Activated naive CD4-positive, alpha-beta T cell treated with anti-CD3 and anti-CD28 coated beads, Interleukin-2, amount 10 ng/mL, durations not matched to agents 7 days and 5 days (primary cell): Measurements from ENCODE around the gene ARFGAP1.

Source experiments
- CTCF ChIA-PET: fragments of 350-600 bp; sonication (Branson Sonifier 250); formaldehyde crosslinking; loops from one replicate; lab custom pipeline; 2021; ENCODE audit warnings: antibody characterized with exemption; lab: Charles Lee
- DNase-seq: peaks from one replicate; pipeline ENCODE4 v3.0.0-alpha.2; 2020
- H3K27ac Mint-ChIP-seq: one replicate; pipeline ENCODE4 v1.8.0; 2021; ENCODE audit warnings: mild to moderate bottlenecking, moderate library complexity, mixed read lengths
- H3K27me3 Mint-ChIP-seq: one replicate; pipeline ENCODE4 v1.8.0; 2021; ENCODE audit warnings: mild to moderate bottlenecking, mixed read lengths
- H3K36me3 Mint-ChIP-seq: one replicate; pipeline ENCODE4 v1.8.0; 2021; ENCODE audit warnings: mixed read lengths
- H3K4me1 Mint-ChIP-seq: one replicate; pipeline ENCODE4 v1.8.0; 2021; ENCODE audit warnings: mixed read lengths
- H3K4me3 Mint-ChIP-seq: one replicate; pipeline ENCODE4 v1.8.0; 2021; ENCODE audit warnings: mild to moderate bottlenecking, moderate library complexity, mixed read lengths
- H3K9me3 Mint-ChIP-seq: one replicate; pipeline ENCODE4 v1.8.0; 2021; ENCODE audit warnings: mixed read lengths

Gene ARFGAP1

GRCh38 chr20:63284083-63284440 lies 11.4 kb downstream of the ARFGAP1 start:
- H3K27me3 Mint-ChIP-seq = no peaks in the 10 kb centered on the region
- H3K9me3 Mint-ChIP-seq = no peaks in the 10 kb centered on the region
- peak; percentile 59 for DNase-seq
- H3K4me3 Mint-ChIP-seq = peak overlapping the region; percentile 72
- CTCF ChIA-PET = no interaction called here
- H3K4me1 Mint-ChIP-seq = peaks cover 4% of the 10 kb centered on the region
- H3K27ac Mint-ChIP-seq = peak overlapping the region; percentile 60
- H3K36me3 Mint-ChIP-seq = peaks cover 16% of the 10 kb centered on the region

- Mint-ChIP-seq H3K36me3 (peaks cover 14% of the 10 kb centered on the region), H3K4me1 (peaks cover 4% of the 10 kb centered on the region), H3K9me3 (no peaks in the 10 kb centered on the region), H3K27ac (peak overlapping the region; percentile 85), H3K27me3 (no peaks in the 10 kb centered on the region), H3K4me3 (peak overlapping the region; percentile 72)
- CTCF ChIA-PET = no interaction called here
- DNase-seq = peak; percentile 36
Measured at GRCh38 chr20:63284544-63284949, 11.9 kb downstream of the ARFGAP1 start.

DNA sequence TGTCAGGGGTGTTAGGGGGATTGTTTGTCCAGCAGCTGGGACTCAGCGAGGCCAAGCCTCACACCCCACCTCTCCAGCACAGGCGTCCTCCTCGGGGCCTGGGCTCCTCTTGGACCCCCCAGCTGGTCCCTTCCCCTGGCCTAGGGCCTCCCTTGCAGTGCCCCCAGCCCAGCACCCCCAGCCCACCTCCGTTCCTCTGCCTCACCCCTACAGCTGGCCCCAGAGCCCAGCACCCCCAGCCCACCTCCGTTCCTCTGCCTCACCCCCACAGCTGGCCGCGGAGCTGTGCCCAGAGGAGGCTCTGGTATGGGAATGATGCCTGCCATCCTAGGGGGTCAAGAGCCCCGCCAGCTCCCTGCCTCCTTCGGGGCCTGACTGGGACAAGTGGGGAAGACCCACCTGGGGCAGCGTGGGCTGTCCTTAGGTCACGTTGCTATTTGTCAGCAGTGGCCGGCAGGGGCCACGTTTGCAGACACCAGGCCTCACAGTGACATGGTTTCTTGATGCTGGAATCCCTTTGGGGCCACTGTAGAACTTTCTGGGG lies 12.4 kb downstream of the ARFGAP1 start:
- H3K4me3 Mint-ChIP-seq = peak overlapping the region; percentile 72
- CTCF ChIA-PET = no interaction called here
- peak overlapping the region; percentile 85 for H3K27ac Mint-ChIP-seq
- H3K36me3 Mint-ChIP-seq = peaks cover 12% of the 10 kb centered on the region
- H3K4me1 Mint-ChIP-seq = peaks cover 4% of the 10 kb centered on the region
- no peaks in the 10 kb centered on the region for H3K27me3 Mint-ChIP-seq
- no peaks in the 10 kb centered on the region for H3K9me3 Mint-ChIP-seq
- no peak for DNase-seq

- CTCF ChIA-PET = no interaction called here
- peaks cover 12% of the 10 kb centered on the region for H3K36me3 Mint-ChIP-seq
- peak overlapping the region; percentile 52 for H3K27ac Mint-ChIP-seq
- peak overlapping the region; percentile 35 for H3K4me3 Mint-ChIP-seq
- no peaks in the 10 kb centered on the region for H3K27me3 Mint-ChIP-seq
- H3K9me3 Mint-ChIP-seq = no peaks in the 10 kb centered on the region
- no peak for DNase-seq
- peaks cover 4% of the 10 kb centered on the region for H3K4me1 Mint-ChIP-seq
Measured at GRCh38 chr20:63285636-63286615, 13.3 kb downstream of the ARFGAP1 start.

GRCh38 chr20:63286781-63287696 lies 14.4 kb downstream of the ARFGAP1 start:
- Mint-ChIP-seq H3K27ac (no peak overlapping the region), H3K27me3 (no peaks in the 10 kb centered on the region), H3K9me3 (no peaks in the 10 kb centered on the region), H3K4me1 (peaks cover 4% of the 10 kb centered on the region), H3K36me3 (peaks cover 12% of the 10 kb centered on the region), H3K4me3 (no peak overlapping the region)
- CTCF ChIA-PET = no interaction called here
- no peak for DNase-seq

GRCh38 chr20:63287697-63288580 lies 15.3 kb downstream of the ARFGAP1 start:
- Mint-ChIP-seq H3K4me3 (no peak overlapping the region), H3K27ac (no peak overlapping the region), H3K9me3 (no peaks in the 10 kb centered on the region), H3K27me3 (no peaks in the 10 kb centered on the region), H3K36me3 (peaks cover 12% of the 10 kb centered on the region), H3K4me1 (peaks cover 4% of the 10 kb centered on the region)
- no peak for DNase-seq
- CTCF ChIA-PET = interaction anchor here (1.0 kb wide), 1 partner anchor 65 kb away, joined by 4 read pairs; no protein-coding TSS in a partner anchor

DNA sequence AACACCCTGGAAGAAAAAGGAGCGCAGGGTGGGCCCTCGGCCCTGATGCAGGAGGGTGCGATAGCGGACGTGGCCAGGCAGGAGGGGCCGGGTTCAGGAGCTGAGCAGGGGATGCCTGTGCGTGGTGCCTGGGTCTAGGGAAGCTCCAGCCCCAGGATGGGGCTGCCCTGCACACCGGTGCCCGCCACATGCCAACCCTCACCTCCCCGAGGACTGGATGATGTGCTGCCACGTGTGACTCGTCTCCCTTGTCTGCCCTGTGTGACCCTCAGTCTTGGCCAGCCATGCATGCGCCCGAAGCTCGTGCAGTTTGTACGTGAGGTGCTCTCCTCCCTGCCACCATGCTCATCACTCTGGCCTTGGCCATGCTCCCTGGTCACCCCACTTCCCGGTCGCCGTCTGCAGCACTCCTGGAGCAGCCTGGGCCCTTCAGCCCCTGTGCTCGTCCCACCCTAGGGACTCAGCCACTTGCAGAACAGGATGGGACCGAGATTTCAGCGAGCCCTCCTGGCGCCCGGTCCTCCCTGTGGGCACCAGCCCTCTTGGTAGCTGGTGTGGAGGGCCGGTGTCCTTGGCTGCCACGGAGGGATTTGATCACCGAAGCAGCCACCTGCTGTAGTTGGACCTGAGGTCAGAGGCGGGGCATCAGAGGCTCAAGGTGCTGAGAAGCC lies 16.1 kb downstream of the ARFGAP1 start:
- CTCF ChIA-PET = interaction anchor here (1.0 kb wide), 1 partner anchor 66 kb away, joined by 4 read pairs; no protein-coding TSS in a partner anchor
- DNase-seq = no peak
- Mint-ChIP-seq H3K27ac (no peak overlapping the region), H3K4me1 (peaks cover 3% of the 10 kb centered on the region), H3K27me3 (peaks cover 6% of the 10 kb centered on the region), H3K9me3 (no peaks in the 10 kb centered on the region), H3K36me3 (peaks cover 12% of the 10 kb centered on the region), H3K4me3 (no peak overlapping the region)

DNA sequence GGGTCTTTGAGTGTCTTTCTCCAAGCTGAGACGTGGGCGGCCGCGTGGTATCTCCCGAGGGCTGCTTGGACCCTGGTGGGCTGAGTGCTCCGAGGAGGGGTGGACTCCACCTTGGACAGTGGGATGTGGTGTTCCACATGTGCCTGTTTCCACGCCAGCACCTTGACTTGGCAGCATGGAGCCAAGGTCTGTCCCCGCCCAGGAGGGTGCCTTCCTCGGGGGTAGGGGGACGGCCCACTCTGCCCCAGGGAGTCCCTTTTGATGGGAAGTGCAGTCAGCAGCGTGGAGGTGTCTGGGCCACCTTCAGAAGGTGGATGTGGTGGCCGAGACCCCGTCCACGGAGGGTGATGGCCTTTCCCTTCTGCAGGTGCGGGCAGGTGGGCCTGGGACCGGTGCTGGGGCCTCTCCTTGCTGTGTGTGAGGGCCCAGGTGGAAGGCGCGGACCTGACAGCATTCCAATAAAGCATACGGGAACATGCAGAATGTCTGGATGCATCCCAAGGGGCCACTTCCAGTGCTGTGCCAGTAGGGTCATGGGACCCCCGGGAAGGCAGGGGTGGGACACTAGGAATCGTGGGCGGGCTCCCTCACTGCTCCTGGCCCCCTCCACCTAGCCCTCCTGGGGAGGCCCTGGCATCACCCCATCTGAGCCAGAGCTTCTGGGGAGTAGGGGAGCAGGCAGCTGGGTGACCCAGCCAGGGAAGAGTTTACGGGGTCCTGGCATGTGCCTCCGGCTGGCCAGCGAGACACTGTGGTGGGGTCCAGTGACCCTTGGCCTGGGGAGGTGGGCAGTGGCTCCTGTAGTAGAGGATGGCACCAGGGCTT lies 16.9 kb downstream of the ARFGAP1 start:
- H3K9me3 Mint-ChIP-seq = no peaks in the 10 kb centered on the region
- H3K27ac Mint-ChIP-seq = no peak overlapping the region
- no peak overlapping the region for H3K4me3 Mint-ChIP-seq
- CTCF ChIA-PET = no interaction called here
- peaks cover 12% of the 10 kb centered on the region for H3K36me3 Mint-ChIP-seq
- H3K27me3 Mint-ChIP-seq = peaks cover 15% of the 10 kb centered on the region
- no peaks in the 10 kb centered on the region for H3K4me1 Mint-ChIP-seq
- no peak for DNase-seq

- H3K27ac Mint-ChIP-seq = no peak overlapping the region
- peaks cover 3% of the 10 kb centered on the region for H3K4me1 Mint-ChIP-seq
- DNase-seq = no peak
- H3K27me3 Mint-ChIP-seq = peaks cover 21% of the 10 kb centered on the region
- CTCF ChIA-PET = interaction anchor here (1.3 kb wide), 1 partner anchor 27 kb away, joined by 3 read pairs; no protein-coding TSS in a partner anchor
- no peak overlapping the region for H3K4me3 Mint-ChIP-seq
- peaks cover 12% of the 10 kb centered on the region for H3K36me3 Mint-ChIP-seq
- H3K9me3 Mint-ChIP-seq = no peaks in the 10 kb centered on the region
Measured at GRCh38 chr20:63290136-63290676, 17.6 kb downstream of the ARFGAP1 start.

GRCh38 chr20:63290677-63291472 lies 18.3 kb downstream of the ARFGAP1 start:
- Mint-ChIP-seq H3K27me3 (peaks cover 28% of the 10 kb centered on the region), H3K9me3 (no peaks in the 10 kb centered on the region), H3K36me3 (peaks cover 10% of the 10 kb centered on the region), H3K4me1 (peaks cover 10% of the 10 kb centered on the region), H3K4me3 (no peak overlapping the region), H3K27ac (no peak overlapping the region)
- CTCF ChIA-PET = interaction anchor here (1.3 kb wide), 1 partner anchor 26 kb away, joined by 3 read pairs; no protein-coding TSS in a partner anchor
- DNase-seq = peak; percentile 68

DNA sequence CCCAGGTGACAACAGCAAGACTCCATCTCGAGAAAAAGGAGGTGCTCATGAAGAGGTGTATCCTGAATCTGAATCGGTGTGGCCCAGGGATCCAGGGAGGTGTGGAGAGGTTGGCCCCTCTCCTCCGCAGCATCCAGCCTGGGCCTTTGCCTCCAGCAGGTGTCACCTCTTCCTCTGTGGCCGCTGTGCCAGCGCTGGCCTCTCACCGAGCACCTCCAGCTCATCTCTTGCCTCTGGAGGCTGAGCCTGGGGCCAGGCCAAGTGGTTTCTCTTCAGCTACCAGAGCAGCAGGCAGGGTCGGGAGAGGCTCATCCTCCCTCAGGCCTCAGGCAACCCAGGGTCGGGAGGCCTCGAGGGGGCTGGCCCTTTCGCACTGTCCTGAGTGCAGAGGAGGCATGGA lies 19.2 kb downstream of the ARFGAP1 start:
- Mint-ChIP-seq H3K36me3 (peaks cover 9% of the 10 kb centered on the region), H3K4me3 (no peak overlapping the region), H3K27me3 (peaks cover 34% of the 10 kb centered on the region), H3K27ac (no peak overlapping the region), H3K9me3 (no peaks in the 10 kb centered on the region), H3K4me1 (peaks cover 13% of the 10 kb centered on the region)
- CTCF ChIA-PET = interaction anchor here (1.3 kb wide), 1 partner anchor 25 kb away, joined by 3 read pairs; no protein-coding TSS in a partner anchor
- no peak for DNase-seq
